Suppressor macrophage treated with lipopolysaccharide for 1 hour (primary cell): ENCODE results near the gene TSPAN11.

Experiments used
- DNase-seq, 3 donors: peaks; one replicate each; pipeline ENCODE4 v3.0.0-alpha.2; 2020 to 2022

The TSPAN11 gene

GRCh38 chr12:30982413-30982812, 55.9 kb downstream of the TSPAN11 start:
- DNase-seq = no peak

GRCh38 chr12:30985814-30986452, 59.4 kb downstream of the TSPAN11 start:
- peak in 2 of 3 donors; percentile 32 to 52 for DNase-seq

GRCh38 chr12:30988086-30988485, 61.5 kb downstream of the TSPAN11 start:
- DNase-seq = no peak

- no peak for DNase-seq
These were observed 62.2 kb downstream of the TSPAN11 start for GRCh38 chr12:30988646-30989286.

GRCh38 chr12:30989754-30990153, 63.2 kb downstream of the TSPAN11 start:
- DNase-seq = peak in 1 of 3 donors; percentile 13

- DNase-seq = no peak
These were observed 63.8 kb downstream of the TSPAN11 start for GRCh38 chr12:30990316-30990715.

- DNase-seq = no peak
These were observed 64.2 kb downstream of the TSPAN11 start for GRCh38 chr12:30990776-30991175.

GRCh38 chr12:30991466-30991865, 64.9 kb downstream of the TSPAN11 start:
- no peak for DNase-seq

GRCh38 chr12:30992381-30992780, 65.8 kb downstream of the TSPAN11 start:
- DNase-seq = no peak

GRCh38 chr12:30993766-30994165, 67.2 kb downstream of the TSPAN11 start:
- DNase-seq = no peak

- no peak for DNase-seq
These were observed 67.7 kb downstream of the TSPAN11 start for GRCh38 chr12:30994274-30994673.

- DNase-seq = no peak
These were observed 69.7 kb downstream of the TSPAN11 start for GRCh38 chr12:30996255-30996654.

- DNase-seq = no peak
These were observed 70.2 kb downstream of the TSPAN11 start for GRCh38 chr12:30996752-30997151.

- no peak for DNase-seq
These were observed 71.3 kb downstream of the TSPAN11 start for GRCh38 chr12:30997685-30998440.

GRCh38 chr12:30999011-30999410, 72.5 kb downstream of the TSPAN11 start:
- DNase-seq = no peak

GRCh38 chr12:30999723-31000122, 73.2 kb downstream of the TSPAN11 start:
- DNase-seq = no peak

GRCh38 chr12:31000751-31001150, 74.2 kb downstream of the TSPAN11 start:
- no peak for DNase-seq

- DNase-seq = no peak
These were observed 75.2 kb downstream of the TSPAN11 start for GRCh38 chr12:31001581-31002360.

- DNase-seq = peak; percentile 10 to 57 (median 45)
These were observed 75.8 kb downstream of the TSPAN11 start for GRCh38 chr12:31002361-31002725.

GRCh38 chr12:31002999-31003398, 76.5 kb downstream of the TSPAN11 start:
- peak; percentile 46 to 76 (median 60) for DNase-seq

- no peak for DNase-seq
These were observed 77.5 kb downstream of the TSPAN11 start for GRCh38 chr12:31003861-31004640.

- DNase-seq = no peak
These were observed 78.1 kb downstream of the TSPAN11 start for GRCh38 chr12:31004666-31005065.
